HTR-8/SVneo (cell line): ENCODE data around the gene AMHR2.
A peak's percentile ranks its signal among the peaks of the same experiment; 100 is the strongest.
"Not testable (repeated sequence)": the region's sequence is repeated elsewhere in the genome, so short reads cannot be mapped to it uniquely, and the experiment has no call there.

Source experiments
- DNase-seq: peaks from one replicate; pipeline ENCODE4 v3.0.0; 2011; ENCODE audit warnings: low spot score, mixed read lengths; ENCODE audit not compliant: insufficient read length
- FAIRE-seq: peaks from 2 replicates; lab custom pipeline; 2011; peaks lifted over from hg19 to GRCh38; lab: Jason Lieb, UNC

The AMHR2 gene

GRCh38 chr12:53423597-53423996 is at the start of gene AMHR2:
TSS of gene AMHR2 (plus strand) at chr12:53423855. CDS start at chr12:53423935, 80 bp downstream.
- FAIRE-seq (no peak), DNase-seq (no peak)

- not testable (repeated sequence) for FAIRE-seq, DNase-seq
Measured at GRCh38 chr12:53374277-53374676, 49.4 kb upstream of the AMHR2 start.

GRCh38 chr12:53376747-53377146 is 46.9 kb upstream of the AMHR2 start:
- DNase-seq (no peak), FAIRE-seq (no peak)

GRCh38 chr12:53378222-53378621 is 45.4 kb upstream of the AMHR2 start:
- DNase-seq: no peak
- FAIRE-seq: no peak

- DNase-seq: no peak
- FAIRE-seq: no peak
Measured at GRCh38 chr12:53378724-53379388, 44.8 kb upstream of the AMHR2 start.

GRCh38 chr12:53379389-53380103 is 44.1 kb upstream of the AMHR2 start:
- DNase-seq: peak; percentile 96
- peak; percentile 80 for FAIRE-seq

- DNase-seq: peak; percentile 80
- no peak for FAIRE-seq
Measured at GRCh38 chr12:53380104-53380793, 43.4 kb upstream of the AMHR2 start, which contains the start of gene SP1. TSS of gene SP1 (plus strand) at chr12:53380176. CDS start at chr12:53380292, 116 bp downstream.

GRCh38 chr12:53380794-53381730 is 42.6 kb upstream of the AMHR2 start:
- DNase-seq (no peak), FAIRE-seq (no peak)

GRCh38 chr12:53381731-53382630 is 41.7 kb upstream of the AMHR2 start:
- DNase-seq: no peak
- no peak for FAIRE-seq

- DNase-seq: no peak
- no peak for FAIRE-seq
Measured at GRCh38 chr12:53383258-53383657, 40.4 kb upstream of the AMHR2 start.

- not testable (repeated sequence) for DNase-seq, FAIRE-seq
Measured at GRCh38 chr12:53386381-53386780, 37.3 kb upstream of the AMHR2 start.

- FAIRE-seq (no peak), DNase-seq (no peak)
Measured at GRCh38 chr12:53388932-53389331, 34.7 kb upstream of the AMHR2 start.

- FAIRE-seq (no peak), DNase-seq (no peak)
Measured at GRCh38 chr12:53389702-53390101, 34.0 kb upstream of the AMHR2 start.

- DNase-seq (no peak), FAIRE-seq (no peak)
Measured at GRCh38 chr12:53391724-53392123, 31.9 kb upstream of the AMHR2 start.

GRCh38 chr12:53399896-53400295 is 23.8 kb upstream of the AMHR2 start:
- DNase-seq (no peak), FAIRE-seq (no peak)

GRCh38 chr12:53402351-53402750 is 21.3 kb upstream of the AMHR2 start:
- not testable (repeated sequence) for FAIRE-seq, DNase-seq

- FAIRE-seq (no peak), DNase-seq (no peak)
Measured at GRCh38 chr12:53402871-53403270, 20.8 kb upstream of the AMHR2 start.

- FAIRE-seq (no peak), DNase-seq (no peak)
Measured at GRCh38 chr12:53410951-53411350, 12.7 kb upstream of the AMHR2 start.
